H9 (cell line): Measurements from ENCODE around the gene SLA2. TPM values are rescaled to one million over a fixed set of nuclear protein-coding genes. Genes with fewer than 3 reads are reported as not detected.

ENCODE experiments used
- DNase-seq: peaks from one replicate; pipeline ENCODE4 v3.0.0-alpha.2; 2017
- H2AFZ ChIP-seq: one replicate; pipeline ENCODE4 v1.6.1; 2013; ENCODE audit warnings: mild to moderate bottlenecking, low read length, control low read depth, moderate library complexity
- H2AK5ac ChIP-seq: 2 replicates; pipeline ENCODE4 v1.6.1; 2013; ENCODE audit warnings: low read length, control low read depth, mixed read lengths; ENCODE audit not compliant: insufficient read length
- H2BK120ac ChIP-seq: one replicate; pipeline ENCODE4 v1.6.1; 2013; ENCODE audit warnings: low read depth, mild to moderate bottlenecking, low read length, control low read depth, inconsistent platforms; ENCODE audit not compliant: poor library complexity, severe bottlenecking
- H2BK12ac ChIP-seq: 2 replicates; pipeline ENCODE4 v1.6.1; 2013; ENCODE audit warnings: low read length, control low read depth, mixed read lengths, low read depth; ENCODE audit not compliant: insufficient read length
- H2BK15ac ChIP-seq: 2 replicates; pipeline ENCODE4 v1.6.1; 2013; ENCODE audit warnings: low read depth, low read length, control low read depth
- H2BK20ac ChIP-seq: one replicate; pipeline ENCODE4 v1.6.1; 2013; ENCODE audit warnings: low read depth, mild to moderate bottlenecking, low read length, control low read depth, inconsistent platforms; ENCODE audit not compliant: poor library complexity, severe bottlenecking
- H2BK5ac ChIP-seq: 2 replicates; pipeline ENCODE4 v1.6.1; 2013; ENCODE audit warnings: low read length, control low read depth, mixed read lengths; ENCODE audit not compliant: insufficient read length
- H3K14ac ChIP-seq: 2 replicates; pipeline ENCODE4 v1.6.1; 2013; ENCODE audit warnings: low read length, control low read depth; ENCODE audit not compliant: insufficient read depth
- H3K18ac ChIP-seq: 2 replicates; pipeline ENCODE4 v1.6.1; 2013; ENCODE audit warnings: low read depth, mild to moderate bottlenecking, mixed read lengths, low read length, control low read depth; ENCODE audit not compliant: insufficient read length
- H3K23ac ChIP-seq: 2 replicates; pipeline ENCODE4 v1.6.1; 2013; ENCODE audit warnings: low read length, control low read depth, mixed read lengths, low read depth; ENCODE audit not compliant: insufficient read length
- H3K23me2 ChIP-seq: 2 replicates; pipeline ENCODE4 v1.6.1; 2013; ENCODE audit warnings: low read depth, mild to moderate bottlenecking, mixed read lengths, low read length, control low read depth; ENCODE audit not compliant: insufficient read length, poor library complexity, severe bottlenecking
- H3K27ac ChIP-seq: 2 replicates; pipeline ENCODE4 v1.5.1; 2013; ENCODE audit warnings: low read length, control low read depth, mixed read lengths, low read depth; ENCODE audit not compliant: insufficient read length
- H3K27me3 ChIP-seq: 2 replicates; pipeline ENCODE4 v1.6.1; 2013; ENCODE audit warnings: low read length, control low read depth, inconsistent platforms; ENCODE audit not compliant: insufficient read depth
- H3K4ac ChIP-seq: 2 replicates; pipeline ENCODE4 v1.6.1; 2013; ENCODE audit warnings: low read depth, mild to moderate bottlenecking, control low read depth, inconsistent platforms, low read length, moderate library complexity
- H3K4me1 ChIP-seq: 2 replicates; pipeline ENCODE4 v1.6.1; 2013; ENCODE audit warnings: low read length, control low read depth, inconsistent platforms; ENCODE audit not compliant: insufficient read depth
- H3K4me2 ChIP-seq: 2 replicates; pipeline ENCODE4 v1.6.1; 2013; ENCODE audit warnings: low read length, control low read depth, mixed read lengths; ENCODE audit not compliant: insufficient read length, insufficient read depth
- H3K56ac ChIP-seq: 2 replicates; pipeline ENCODE4 v1.6.1; 2013; ENCODE audit warnings: low read depth, mild to moderate bottlenecking, mixed read lengths, low read length, control low read depth; ENCODE audit not compliant: insufficient read length
- H3K79me1 ChIP-seq: 2 replicates; pipeline ENCODE4 v1.6.1; 2013; ENCODE audit warnings: low read depth, mild to moderate bottlenecking, moderate library complexity, low read length, control low read depth, inconsistent platforms; ENCODE audit not compliant: insufficient read depth, poor library complexity, severe bottlenecking
- H3K79me2 ChIP-seq: 2 replicates; pipeline ENCODE4 v1.6.1; 2013; ENCODE audit warnings: low read length, control low read depth, inconsistent platforms; ENCODE audit not compliant: insufficient read depth
- H3K9ac ChIP-seq: 2 replicates; pipeline ENCODE4 v1.6.1; 2013; ENCODE audit warnings: low read length, control low read depth, mixed read lengths; ENCODE audit not compliant: insufficient read length; ENCODE audit errors: extremely low read depth
- H3K9me3 ChIP-seq: one replicate; pipeline ENCODE4 v1.6.1; 2013; ENCODE audit warnings: low read depth, low read length, inconsistent platforms; ENCODE audit not compliant: control insufficient read depth
- H3T11ph ChIP-seq: one replicate; pipeline ENCODE4 v1.6.1; 2013; ENCODE audit warnings: mild to moderate bottlenecking, low read length, control low read depth, inconsistent platforms
- H4K20me1 ChIP-seq: one replicate; pipeline ENCODE4 v1.6.1; 2013; ENCODE audit not compliant: control insufficient read depth, insufficient read length, insufficient read depth
- H4K5ac ChIP-seq: 2 replicates; pipeline ENCODE4 v1.6.1; 2013; ENCODE audit warnings: low read depth, mild to moderate bottlenecking, mixed read lengths, low read length, control low read depth; ENCODE audit not compliant: insufficient read length
- H4K8ac ChIP-seq: replicated peaks from 2 replicates; pipeline ENCODE4 v1.6.1; 2013; ENCODE audit warnings: low read length, control low read depth, mixed read lengths, low read depth; ENCODE audit not compliant: insufficient read length
- H4K91ac ChIP-seq: 2 replicates; pipeline ENCODE4 v1.6.1; 2013; ENCODE audit warnings: low read depth, mild to moderate bottlenecking, moderate library complexity, mixed read lengths, low read length, control low read depth; ENCODE audit not compliant: insufficient read length
- H3K27ac Mint-ChIP-seq, 3 experiments: 2 replicates in 2 of 3; 3 replicates in 1 of 3; pipeline ENCODE4 v1.8.0; 2020 to 2021; ENCODE audit warnings: mixed read lengths in 3 of 3, mild to moderate bottlenecking in 1 of 3, moderate library complexity in 1 of 3
- H3K27me3 Mint-ChIP-seq: 2 replicates; pipeline ENCODE4 v1.8.0; 2021; ENCODE audit warnings: low read depth, mild to moderate bottlenecking, moderate library complexity, mixed read lengths
- H3K36me3 Mint-ChIP-seq, 3 experiments: 2 replicates in 2 of 3; 3 replicates in 1 of 3; pipeline ENCODE4 v1.8.0; 2020 to 2021; ENCODE audit warnings: low read depth in 3 of 3, mixed read lengths in 3 of 3; ENCODE audit not compliant: insufficient read depth in 1 of 3
- H3K4me1 Mint-ChIP-seq, 2 experiments: 2 replicates each; pipeline ENCODE4 v1.8.0; 2020; ENCODE audit warnings: mixed read lengths in 2 of 2
- H3K4me3 Mint-ChIP-seq, 2 experiments: 2 replicates in 1 of 2; 3 replicates in 1 of 2; pipeline ENCODE4 v1.8.0; 2020 to 2021; ENCODE audit warnings: mild to moderate bottlenecking in 2 of 2, mixed read lengths in 2 of 2, moderate library complexity in 1 of 2
- H3K9me3 Mint-ChIP-seq, 2 experiments: 2 replicates in 1 of 2; 3 replicates in 1 of 2; pipeline ENCODE4 v1.8.0; 2020; ENCODE audit warnings: mild to moderate bottlenecking in 2 of 2, mixed read lengths in 2 of 2, moderate library complexity in 1 of 2
- WGBS: extraction: QIAGEN DNeasy Blood & Tissue Kit; methylation state at CpG from one replicate; pipeline ENCODE4 v1.1.7; 2013; ENCODE audit warnings: missing lambda C conversion rate, low lambda C conversion rate, mixed read lengths; ENCODE audit not compliant: insufficient read length; ENCODE audit errors: extremely low coverage; 5-methylcytosine and 5-hydroxymethylcytosine counted together
- total RNA-seq: library from RNA; stranded (reverse); gene quantifications from 2 replicates; pipeline ENCODE4 v1.2.1, GENCODE V29; 2021
- TF ChIP-seq, protein P1 (sequence below): fragments of 200-600 bp; sonication (generic); conservative IDR thresholded peaks from 3 replicates; pipeline ENCODE4 v1.8.0; 2021; ENCODE audit warnings: antibody characterized with exemption, mild to moderate bottlenecking

SLA2 gene
- total RNA-seq, 1 experiment from 2014 or later, result 0.20 TPM

DNA sequence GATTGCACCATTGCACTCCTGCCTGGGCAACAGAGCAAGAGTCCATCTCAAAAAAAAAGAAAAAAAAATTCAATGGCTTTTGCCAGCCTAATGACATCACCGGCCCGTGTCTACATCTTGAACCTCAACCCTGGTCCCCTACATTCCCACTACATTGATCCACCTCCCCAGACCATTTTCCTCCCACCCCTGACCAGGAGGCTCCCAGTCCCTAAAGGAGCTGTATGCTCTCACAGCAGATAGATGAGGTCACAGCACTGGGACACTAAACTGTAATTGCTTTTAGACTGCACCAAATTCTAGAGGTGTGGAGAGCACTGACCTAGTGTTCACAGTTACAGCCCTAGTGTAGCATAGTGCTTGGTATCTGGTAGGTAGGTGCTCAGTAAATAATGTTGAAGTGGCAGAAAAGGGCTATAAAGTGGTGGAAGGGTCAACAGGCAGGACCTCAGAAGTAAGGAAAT, 61.9 kb downstream of the SLA2 start:
- Histone ChIP-seq H2BK5ac (no peak overlapping the region), H2BK12ac (no peak overlapping the region), H3K79me2 (no peaks in the 10 kb centered on the region), H3K4me2 (no peak overlapping the region), H3T11ph (no peak overlapping the region), H2BK20ac (no peak overlapping the region), H3K56ac (no peak overlapping the region), H2BK120ac (no peak overlapping the region), H2AFZ (no peak overlapping the region), H3K4ac (no peak overlapping the region), H3K79me1 (no peaks in the 10 kb centered on the region), H4K20me1 (no peaks in the 10 kb centered on the region), H3K14ac (no peak overlapping the region), H4K8ac (no peak overlapping the region), H3K23me2 (peaks cover 4% of the 10 kb centered on the region), H4K5ac (no peak overlapping the region), H3K9ac (no peak overlapping the region), H3K18ac (no peak overlapping the region), H2BK15ac (no peak overlapping the region), H4K91ac (no peak overlapping the region), H3K4me1 (peaks cover 7% of the 10 kb centered on the region; the same call in 1 of the 2 replicates), H2AK5ac (no peak overlapping the region), H3K27me3 (no peaks in the 10 kb centered on the region), H3K23ac (no peak overlapping the region), H3K9me3 (no peaks in the 10 kb centered on the region), H3K27ac (no peak overlapping the region)
- no peak overlapping the region for H3K4me3 Mint-ChIP-seq
- H3K27me3 Mint-ChIP-seq, result no peaks in the 10 kb centered on the region
- H3K36me3 Mint-ChIP-seq, result peaks cover 43 to 54% (median 48%) of the 10 kb centered on the region in 3 experiments
- peaks cover 38 to 42% of the 10 kb centered on the region in 2 experiments for H3K4me1 Mint-ChIP-seq
- DNase-seq, result no peak
- WGBS, result no CpG with 5 or more reads among the region's 2 CpGs
- TF ChIP-seq, protein P1, sequence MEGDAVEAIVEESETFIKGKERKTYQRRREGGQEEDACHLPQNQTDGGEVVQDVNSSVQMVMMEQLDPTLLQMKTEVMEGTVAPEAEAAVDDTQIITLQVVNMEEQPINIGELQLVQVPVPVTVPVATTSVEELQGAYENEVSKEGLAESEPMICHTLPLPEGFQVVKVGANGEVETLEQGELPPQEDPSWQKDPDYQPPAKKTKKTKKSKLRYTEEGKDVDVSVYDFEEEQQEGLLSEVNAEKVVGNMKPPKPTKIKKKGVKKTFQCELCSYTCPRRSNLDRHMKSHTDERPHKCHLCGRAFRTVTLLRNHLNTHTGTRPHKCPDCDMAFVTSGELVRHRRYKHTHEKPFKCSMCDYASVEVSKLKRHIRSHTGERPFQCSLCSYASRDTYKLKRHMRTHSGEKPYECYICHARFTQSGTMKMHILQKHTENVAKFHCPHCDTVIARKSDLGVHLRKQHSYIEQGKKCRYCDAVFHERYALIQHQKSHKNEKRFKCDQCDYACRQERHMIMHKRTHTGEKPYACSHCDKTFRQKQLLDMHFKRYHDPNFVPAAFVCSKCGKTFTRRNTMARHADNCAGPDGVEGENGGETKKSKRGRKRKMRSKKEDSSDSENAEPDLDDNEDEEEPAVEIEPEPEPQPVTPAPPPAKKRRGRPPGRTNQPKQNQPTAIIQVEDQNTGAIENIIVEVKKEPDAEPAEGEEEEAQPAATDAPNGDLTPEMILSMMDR, result no peak
- H3K27ac Mint-ChIP-seq, result peak overlapping the region; percentile 14 to 89 (median 88); a peak in 4 of 7 replicates
- H3K9me3 Mint-ChIP-seq, result no peaks in the 10 kb centered on the region; a peak in 1 of 5 replicates
